Activated naive CD4-positive, alpha-beta T cell treated with anti-CD3 and anti-CD28 coated beads, Interleukin-2, amount 50 U/mL, for 24 hours (primary cell): ENCODE data around the gene CCND2.

Experiments used
- H3K27ac Mint-ChIP-seq: one replicate; pipeline ENCODE4 v1.8.0; 2021; ENCODE audit warnings: mild to moderate bottlenecking, mixed read lengths
- H3K27me3 Mint-ChIP-seq: one replicate; pipeline ENCODE4 v1.8.0; 2021; ENCODE audit warnings: mixed read lengths
- H3K36me3 Mint-ChIP-seq: one replicate; pipeline ENCODE4 v1.8.0; 2021; ENCODE audit warnings: mixed read lengths
- H3K4me1 Mint-ChIP-seq: one replicate; pipeline ENCODE4 v1.8.0; 2021; ENCODE audit warnings: mixed read lengths
- H3K4me3 Mint-ChIP-seq: one replicate; pipeline ENCODE4 v1.8.0; 2021; ENCODE audit warnings: mild to moderate bottlenecking, mixed read lengths
- H3K9me3 Mint-ChIP-seq: one replicate; pipeline ENCODE4 v1.8.0; 2021; ENCODE audit warnings: mixed read lengths

Gene CCND2

GRCh38 chr12:4320497-4320852 lies 46.9 kb downstream of the CCND2 start:
- Mint-ChIP-seq H3K4me1 (peaks cover 41% of the 10 kb centered on the region), H3K36me3 (no peaks in the 10 kb centered on the region), H3K9me3 (no peaks in the 10 kb centered on the region), H3K27me3 (no peaks in the 10 kb centered on the region), H3K4me3 (peak overlapping the region; percentile 97), H3K27ac (peak overlapping the region; percentile 69)

- H3K4me1 Mint-ChIP-seq = peaks cover 44% of the 10 kb centered on the region
- H3K4me3 Mint-ChIP-seq = peak within 1 kb of the TSS; percentile 97
- no peaks in the 10 kb centered on the region for H3K36me3 Mint-ChIP-seq
- peak within 1 kb of the TSS; percentile 92 for H3K27ac Mint-ChIP-seq
- H3K27me3 Mint-ChIP-seq = no peaks in the 10 kb centered on the region
- no peaks in the 10 kb centered on the region for H3K9me3 Mint-ChIP-seq
These were observed 47.5 kb downstream of the CCND2 start, which contains the start of gene TIGAR for GRCh38 chr12:4320853-4321701. Gene TIGAR (plus strand): TSS chr12:4321213. CDS start chr12:4321272, 59 bp downstream.

GRCh38 chr12:4322726-4323125 lies 49.2 kb downstream of the CCND2 start:
- H3K36me3 Mint-ChIP-seq = no peaks in the 10 kb centered on the region
- peaks cover 49% of the 10 kb centered on the region for H3K4me1 Mint-ChIP-seq
- H3K4me3 Mint-ChIP-seq = peak overlapping the region; percentile 76
- no peak overlapping the region for H3K27ac Mint-ChIP-seq
- H3K9me3 Mint-ChIP-seq = no peaks in the 10 kb centered on the region
- no peaks in the 10 kb centered on the region for H3K27me3 Mint-ChIP-seq
